Gastroesophageal sphincter (tissue), 3 donors: Measurements from ENCODE around the gene PHPT1.

Experiments used
- CTCF ChIP-seq, 4 experiments: fragments of 200-600 bp in 2 of 4; fragments of 450-650 bp in 2 of 4; sonication (generic) in 1 of 4; IDR thresholded peaks; one replicate each; pipeline ENCODE4 v1.5.1; 2017 to 2019; ENCODE audit warnings: antibody characterized with exemption in 4 of 4, mild to moderate bottlenecking in 2 of 4, moderate library complexity in 2 of 4
- EP300 ChIP-seq: sonication (generic); formaldehyde crosslinking; IDR thresholded peaks from one replicate; pipeline ENCODE4 v1.6.1; 2017; ENCODE audit warnings: antibody characterized with exemption, mild to moderate bottlenecking
- POLR2A ChIP-seq, 2 donors: fragments of 450-650 bp; IDR thresholded peaks; one replicate each; pipeline ENCODE4 v1.6.1; 2017; ENCODE audit warnings: antibody characterized with exemption in 2 of 2, mild to moderate bottlenecking in 2 of 2, moderate library complexity in 1 of 2
- POLR2AphosphoS5 ChIP-seq: sonication (generic); formaldehyde crosslinking; IDR thresholded peaks from one replicate; pipeline ENCODE4 v1.6.1; 2017; ENCODE audit warnings: antibody characterized with exemption

- TF ChIP-seq POLR2A (IDR thresholded peaks at IDR 0.05): no peak
- no peak for TF ChIP-seq CTCF (IDR thresholded peaks at IDR 0.05)
- TF ChIP-seq POLR2AphosphoS5: no peak
- TF ChIP-seq EP300: no peak
Observed at GRCh38 chr9:136898483-136899100, 49.4 kb downstream of the PHPT1 start.
